DND-41 (cell line): ENCODE data around the gene MARVELD3.

ENCODE experiments used
- CTCF ChIP-seq: IDR thresholded peaks from 2 replicates; pipeline ENCODE4 v1.5.1; 2012; ENCODE audit warnings: borderline replicate concordance, low read length, moderate library complexity, mild to moderate bottlenecking; ENCODE audit not compliant: poor library complexity, severe bottlenecking; ENCODE audit errors: extremely low read depth
- EZH2 ChIP-seq: IDR thresholded peaks from 3 replicates; pipeline ENCODE4 v1.6.1; 2012; ENCODE audit warnings: borderline replicate concordance, low read depth, mild to moderate bottlenecking, moderate library complexity, low read length, inconsistent platforms; ENCODE audit not compliant: severe bottlenecking

DNA sequence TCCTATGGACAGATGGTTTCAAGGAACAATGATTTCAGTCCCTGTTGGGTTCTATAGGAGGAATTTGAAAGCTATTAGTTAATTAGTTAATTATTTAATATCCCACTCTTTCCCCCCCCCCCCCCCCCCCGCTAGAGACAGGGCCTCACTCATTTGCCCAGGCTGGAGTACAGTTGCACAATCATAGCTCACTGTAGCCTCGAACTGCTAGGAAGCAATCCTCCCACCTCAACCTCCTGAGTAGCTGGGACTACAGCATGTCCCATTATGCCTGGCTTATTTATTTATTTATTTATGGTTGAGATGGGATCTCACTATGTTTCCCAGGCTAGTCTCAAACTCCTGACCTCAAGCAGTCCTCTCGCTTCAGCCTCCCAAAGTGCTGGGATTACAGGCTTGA, 34.1 kb upstream of the MARVELD3 start:
- no peak for TF ChIP-seq CTCF
- no peak for TF ChIP-seq EZH2
